IPS-18c (cell line): Measurements from ENCODE around the gene HPS5.
"Not testable (repeated sequence)": the region's sequence is repeated elsewhere in the genome, so short reads cannot be mapped to it uniquely, and the experiment has no call there.

Experiments
- H3K4me3 ChIP-seq: 2 replicates; pipeline ENCODE4 v1.7.0; 2013; ENCODE audit warnings: low read depth, mild to moderate bottlenecking, low read length, moderate library complexity; ENCODE audit not compliant: insufficient read depth
- H3K9me3 ChIP-seq: one replicate; pipeline ENCODE4 v1.6.1; 2013; ENCODE audit warnings: mild to moderate bottlenecking, low read length, moderate library complexity; ENCODE audit not compliant: control insufficient read depth, insufficient read depth

HPS5 gene

DNA sequence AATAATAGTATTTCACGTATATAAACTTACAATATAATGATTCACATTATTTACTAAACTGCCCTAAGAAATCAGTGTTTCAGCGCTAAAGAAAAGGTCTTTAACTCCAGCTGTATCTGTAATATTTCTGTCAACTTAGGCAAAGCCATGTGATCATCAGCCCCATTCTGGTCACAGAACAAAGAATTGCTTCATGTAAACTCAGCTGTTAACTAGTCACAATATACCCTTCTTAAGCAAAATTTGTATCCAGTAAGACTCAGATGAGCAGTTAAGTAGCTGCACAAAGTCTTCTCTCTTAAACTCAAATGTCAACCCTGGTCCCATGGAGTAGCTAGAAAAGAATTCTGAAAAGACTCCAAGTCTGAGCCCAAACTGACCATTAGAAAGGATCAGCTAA is 26.6 kb downstream of the HPS5 start:
- H3K9me3 ChIP-seq, result no peaks in the 10 kb centered on the region

DNA sequence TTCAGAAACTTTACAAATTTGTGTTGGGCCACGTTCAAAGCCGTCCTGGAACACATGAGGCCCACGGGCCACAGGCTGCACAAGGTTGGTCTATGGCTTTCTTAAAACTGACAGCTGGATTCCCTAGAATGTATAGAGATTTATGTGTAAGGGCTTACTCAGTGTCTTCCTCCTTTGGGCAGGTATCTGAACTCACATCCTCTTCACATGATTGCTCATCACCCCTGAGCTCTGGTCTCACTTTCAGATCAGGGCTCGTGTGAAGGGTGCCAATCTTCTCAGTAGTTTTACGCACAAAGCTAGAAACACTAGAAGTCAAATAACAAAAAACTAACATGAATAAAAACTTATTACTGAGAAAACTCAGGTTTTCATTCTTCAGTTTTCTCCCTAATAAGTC is 27.1 kb downstream of the HPS5 start:
- Histone ChIP-seq H3K4me3 (no peak overlapping the region), H3K9me3 (no peaks in the 10 kb centered on the region)

More for the DNA sequence above, 26.6 kb downstream of the HPS5 start:
- no peak overlapping the region for H3K4me3 ChIP-seq

DNA sequence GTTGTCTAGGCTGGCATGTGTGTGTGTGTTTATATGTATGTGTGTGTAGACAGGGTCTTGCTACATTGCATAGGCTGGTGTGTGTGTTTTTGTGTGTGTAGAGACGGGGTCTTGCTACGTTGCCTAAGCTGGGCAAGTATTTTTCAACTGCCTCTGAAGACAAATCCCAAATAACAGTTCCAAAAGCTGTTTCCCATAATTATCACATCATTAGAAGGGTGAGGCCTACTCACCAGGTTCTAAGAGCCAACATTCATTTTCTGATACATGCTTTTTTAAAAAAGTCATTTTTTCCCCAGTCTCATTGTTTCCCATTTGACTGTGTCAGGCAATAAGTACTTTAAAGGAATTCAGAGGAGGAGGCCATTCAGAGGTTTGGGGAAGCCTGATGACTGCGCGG is 33.0 kb downstream of the HPS5 start:
- H3K4me3 ChIP-seq, result no peak overlapping the region

DNA sequence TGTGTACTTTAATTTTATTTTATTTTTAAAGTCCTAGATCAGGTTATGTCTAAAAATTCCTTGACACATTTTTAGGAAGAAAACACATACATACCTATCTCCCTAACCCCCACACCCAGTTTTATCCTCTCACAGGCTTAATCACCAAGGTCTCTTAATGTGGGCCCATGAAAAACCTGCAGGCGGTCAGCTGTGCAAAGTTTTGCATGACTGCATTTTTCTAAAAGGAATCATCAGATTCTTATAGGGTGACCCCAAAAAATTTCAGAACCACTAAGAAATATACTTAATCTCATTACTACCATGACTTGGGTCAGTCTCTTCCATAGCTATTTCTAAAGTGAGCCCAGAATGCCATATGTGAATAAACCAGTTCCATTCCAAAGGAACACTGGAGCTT is 36.1 kb downstream of the HPS5 start:
- H3K4me3 ChIP-seq, result no peak overlapping the region
- H3K9me3 ChIP-seq, result no peaks in the 10 kb centered on the region

More for the DNA sequence above, 33.0 kb downstream of the HPS5 start:
- no peaks in the 10 kb centered on the region for H3K9me3 ChIP-seq

DNA sequence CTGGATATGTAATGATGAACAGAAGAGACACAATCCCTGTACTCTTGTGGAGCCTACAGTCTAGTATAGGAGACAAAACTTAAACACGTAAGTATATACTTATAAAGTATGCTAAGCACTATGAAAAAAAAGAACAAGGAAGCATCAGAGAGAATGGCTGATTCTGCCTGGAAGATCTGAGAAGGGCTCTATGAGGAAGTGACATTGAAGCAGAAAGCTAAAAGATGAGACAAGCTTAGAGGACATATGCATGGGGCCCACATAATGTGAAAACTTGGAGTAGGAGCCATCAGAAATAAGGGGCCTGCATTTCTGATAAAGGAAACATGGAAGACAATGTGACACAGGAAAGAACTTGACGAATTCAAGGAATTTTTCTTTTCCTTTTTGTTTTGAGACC is 39.3 kb downstream of the HPS5 start:
- Histone ChIP-seq H3K9me3 (no peaks in the 10 kb centered on the region), H3K4me3 (no peak overlapping the region)

DNA sequence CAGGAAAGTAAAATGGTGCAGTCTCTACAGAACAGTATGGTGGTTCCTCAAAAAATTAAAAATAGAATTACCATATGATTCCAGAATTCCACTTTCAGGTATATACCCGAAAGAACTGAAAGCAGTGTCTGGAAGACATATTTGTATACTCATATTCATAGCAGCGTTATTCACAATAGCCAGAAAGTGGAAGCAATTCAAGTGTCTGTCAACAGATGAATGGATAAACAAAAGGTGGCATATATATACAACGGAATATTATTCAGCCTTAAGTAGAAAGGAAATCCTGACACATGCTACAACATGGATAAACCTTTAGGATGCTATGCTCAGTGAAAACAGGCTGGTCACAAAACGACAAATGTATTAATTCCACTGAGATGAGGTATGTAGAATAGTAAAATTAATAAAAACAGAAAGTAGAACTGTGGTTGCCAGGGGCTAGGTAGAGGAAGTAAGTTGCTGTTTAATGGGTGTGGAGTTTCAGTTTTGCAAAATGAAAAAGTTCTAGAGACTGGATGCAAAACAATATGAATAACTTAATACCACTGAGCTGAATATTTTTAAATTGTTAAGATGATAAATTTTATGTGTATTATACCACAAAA is 41.4 kb downstream of the HPS5 start:
- Histone ChIP-seq H3K9me3 (no peaks in the 10 kb centered on the region), H3K4me3 (no peak overlapping the region)

DNA sequence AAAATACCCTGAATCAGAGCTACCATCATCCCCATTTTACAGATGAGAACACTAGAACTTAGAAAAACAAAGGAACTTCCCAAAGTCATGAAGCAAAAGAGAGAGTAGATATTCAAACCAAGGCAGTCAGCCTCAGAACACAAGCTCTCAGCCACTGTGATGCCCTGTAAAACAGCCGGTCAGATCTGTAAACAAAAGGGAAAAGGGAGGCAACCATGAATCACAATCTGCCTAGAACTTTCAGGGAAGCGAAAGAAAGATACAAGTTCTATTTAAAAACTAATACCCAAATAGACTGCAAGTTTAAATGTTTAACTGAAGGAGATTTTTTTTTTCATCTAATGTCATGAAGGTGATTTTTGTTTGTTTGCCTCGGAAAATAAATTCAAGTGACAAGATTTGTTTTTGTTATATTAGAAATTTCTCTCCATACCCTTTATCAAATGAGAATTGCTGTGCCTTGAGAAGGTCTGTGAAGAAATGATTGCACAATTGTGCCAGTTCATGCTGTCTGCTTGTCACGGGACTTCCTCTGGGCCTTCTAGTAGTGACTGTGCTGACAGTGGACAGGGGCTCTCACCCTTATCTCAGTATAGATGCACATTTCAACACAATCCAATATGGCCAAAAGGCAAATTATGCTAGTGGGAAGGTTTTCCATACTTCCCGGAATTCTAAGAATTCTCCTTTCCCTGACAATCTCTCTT is 44.2 kb downstream of the HPS5 start:
- no peak overlapping the region for H3K4me3 ChIP-seq
- H3K9me3 ChIP-seq, result no peaks in the 10 kb centered on the region

DNA sequence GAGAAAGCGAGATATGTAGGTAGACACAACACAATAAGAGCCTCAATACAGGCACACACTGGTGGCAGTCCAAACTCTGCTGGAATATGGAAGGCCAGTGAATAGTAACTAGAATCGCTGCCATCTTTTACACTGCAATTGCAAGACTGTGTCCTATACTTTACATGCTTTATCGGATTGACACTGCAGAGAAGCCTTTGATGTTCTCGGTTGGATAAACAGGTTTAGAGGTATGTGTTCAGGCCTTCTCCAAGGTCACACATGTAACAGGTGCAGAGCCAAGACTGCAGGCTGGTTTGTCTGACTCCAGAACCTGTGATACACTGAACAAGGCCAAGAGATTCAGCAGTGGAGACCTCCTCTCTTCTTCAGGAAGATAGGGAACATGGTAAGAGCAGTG is 50.7 kb downstream of the HPS5 start:
- Histone ChIP-seq H3K4me3 (no peak overlapping the region), H3K9me3 (no peaks in the 10 kb centered on the region)

DNA sequence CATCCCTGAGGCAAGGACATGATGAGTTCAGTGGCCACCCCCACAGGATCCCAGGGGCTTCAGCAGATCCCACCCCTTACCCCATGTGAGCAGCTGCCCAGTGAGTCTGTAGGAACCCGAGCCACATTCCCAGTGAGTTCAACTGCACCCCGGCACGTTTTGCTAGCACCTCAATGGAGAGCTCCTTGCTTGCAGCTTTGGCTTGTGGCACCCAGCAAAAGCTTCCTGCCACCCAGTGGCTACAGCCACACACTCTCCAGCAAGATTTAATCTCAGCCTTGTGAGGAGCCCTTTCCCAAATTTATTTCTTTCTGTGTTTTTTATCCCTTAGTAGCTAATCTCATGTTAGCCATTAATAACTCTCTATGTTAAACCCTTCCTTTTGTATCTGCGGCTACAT is 51.8 kb downstream of the HPS5 start:
- Histone ChIP-seq H3K9me3 (no peaks in the 10 kb centered on the region), H3K4me3 (no peak overlapping the region)

DNA sequence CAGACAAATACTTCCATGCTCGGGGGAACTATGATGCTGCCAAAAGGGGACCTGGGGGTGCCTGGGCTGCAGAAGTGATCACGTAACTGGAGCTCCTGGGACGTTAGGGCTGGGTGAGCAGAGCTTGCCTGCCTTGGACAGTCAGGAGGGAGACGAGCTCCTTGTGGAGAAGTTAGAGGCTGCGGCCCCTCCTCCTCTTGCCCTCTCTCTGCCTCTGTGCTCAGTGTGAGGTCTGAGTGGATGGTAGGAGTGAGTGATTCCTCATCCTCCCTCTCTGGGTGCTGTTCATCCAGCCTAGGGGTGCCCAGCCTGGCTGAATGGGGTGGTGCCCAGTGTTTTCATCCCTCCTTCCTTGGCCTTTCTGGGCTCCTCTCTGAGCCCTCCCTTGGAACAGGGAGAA is 52.7 kb downstream of the HPS5 start:
- not testable (repeated sequence) for H3K9me3 ChIP-seq, H3K4me3 ChIP-seq

DNA sequence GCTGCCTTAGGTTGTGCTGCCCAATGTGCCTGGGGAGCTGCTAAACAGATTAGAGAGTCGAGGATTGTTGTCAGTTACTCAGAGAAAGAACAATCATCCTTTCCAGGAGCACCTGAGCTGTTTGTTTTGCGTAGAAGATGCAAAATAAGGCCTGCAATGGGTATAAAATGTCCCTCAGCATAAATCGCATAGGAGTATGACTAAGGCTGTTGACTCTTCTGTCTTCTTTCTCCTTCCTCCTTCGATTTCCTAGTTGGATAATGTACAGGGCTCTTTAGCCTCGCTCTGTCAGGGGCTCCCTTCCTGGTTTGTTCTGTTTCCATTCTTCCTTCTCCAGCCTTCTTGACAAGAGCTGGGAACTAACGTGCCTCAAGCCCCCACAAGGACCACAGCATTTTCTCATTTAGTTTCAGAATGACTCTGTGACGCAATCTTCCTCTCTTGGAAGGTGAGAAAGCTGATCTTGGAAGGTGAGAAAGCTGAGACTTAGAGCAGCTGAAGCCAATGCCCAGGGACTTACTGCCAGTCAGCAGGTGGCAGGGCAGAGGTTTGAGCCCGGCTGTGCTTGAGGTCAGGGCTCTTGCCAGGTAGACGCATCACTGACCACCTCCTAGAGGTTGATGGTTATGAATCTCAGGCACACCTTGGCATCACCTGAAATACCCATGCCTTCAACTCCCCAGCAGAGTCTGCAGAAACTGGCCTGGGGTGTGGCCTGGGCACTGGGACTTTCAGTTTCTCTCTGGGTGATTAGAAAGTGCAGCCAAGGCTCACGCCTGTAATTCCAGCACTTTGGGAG is 54.4 kb downstream of the HPS5 start:
- H3K4me3 ChIP-seq, result not testable (repeated sequence)

DNA sequence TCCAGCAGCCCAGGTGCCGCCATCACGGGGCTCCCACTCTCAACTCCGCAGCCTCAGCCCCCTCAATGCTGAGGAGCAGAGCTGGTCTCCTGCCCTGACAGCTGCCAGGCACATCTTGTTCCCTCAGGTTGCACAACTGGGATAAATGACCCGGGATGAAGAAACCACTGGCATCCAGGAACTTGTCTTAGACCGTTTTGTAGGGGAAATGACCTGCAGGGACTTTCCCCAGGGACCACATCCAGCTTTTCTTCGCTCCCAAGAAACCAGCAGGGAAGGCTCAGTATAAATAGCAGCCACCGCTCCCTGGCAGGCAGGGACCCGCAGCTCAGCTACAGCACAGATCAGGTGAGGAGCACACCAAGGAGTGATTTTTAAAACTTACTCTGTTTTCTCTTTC is 56.0 kb downstream of the HPS5 start, which contains the start of gene SAA1:
SAA1 (plus strand) TSS at position 316 of the 400 bp plus-strand sequence. CDS start 624 bp downstream, outside the sequence.
- Histone ChIP-seq H3K9me3 (no peaks in the 10 kb centered on the region), H3K4me3 (no peak within 1 kb of the TSS)

More for the DNA sequence above, 54.4 kb downstream of the HPS5 start:
- H3K9me3 ChIP-seq, result not testable (repeated sequence)

DNA sequence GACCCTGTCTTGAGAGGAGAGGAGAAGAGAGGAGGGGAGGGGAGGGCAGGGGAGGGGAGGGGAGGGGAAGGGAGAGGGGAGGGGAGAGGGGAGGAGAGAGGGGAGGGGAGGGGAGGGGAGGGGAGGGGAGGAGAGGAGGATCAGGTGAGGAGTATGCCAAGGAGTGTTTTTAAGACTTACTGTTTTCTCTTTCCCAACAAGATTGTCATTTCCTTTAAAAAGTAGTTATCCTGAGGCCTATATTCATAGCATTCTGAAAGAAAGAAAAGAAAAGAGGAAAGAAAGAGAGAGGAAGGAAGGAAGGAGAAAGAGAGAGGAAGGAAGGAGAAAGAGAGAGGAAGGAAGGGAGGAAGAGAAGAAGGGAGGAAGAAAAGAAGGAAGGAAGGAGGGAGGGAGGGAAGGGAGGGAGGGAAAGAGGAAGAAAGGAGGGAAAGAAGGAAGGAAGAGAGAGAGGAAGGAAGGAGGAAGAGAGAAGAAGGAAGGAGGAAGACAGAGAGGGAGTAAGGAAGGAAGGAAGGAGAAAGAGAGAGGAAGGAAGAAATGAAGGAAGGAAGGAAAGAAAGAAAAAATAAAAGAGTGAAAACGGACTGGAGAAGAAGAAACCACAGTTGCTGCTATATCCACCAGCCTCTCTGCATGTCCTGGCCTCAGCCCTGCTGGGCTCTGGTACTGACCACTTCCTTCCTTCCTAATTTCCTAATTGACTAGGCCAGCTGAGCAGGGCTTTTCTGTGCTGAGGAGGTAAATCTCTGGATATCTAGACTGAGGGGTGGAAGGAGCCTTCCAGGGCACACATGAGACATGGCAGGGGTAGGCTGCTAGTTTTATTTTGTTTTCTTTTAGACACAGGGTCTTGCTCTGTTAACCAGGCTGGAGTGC is 57.0 kb downstream of the HPS5 start:
- no peaks in the 10 kb centered on the region for H3K9me3 ChIP-seq
- no peak overlapping the region for H3K4me3 ChIP-seq

DNA sequence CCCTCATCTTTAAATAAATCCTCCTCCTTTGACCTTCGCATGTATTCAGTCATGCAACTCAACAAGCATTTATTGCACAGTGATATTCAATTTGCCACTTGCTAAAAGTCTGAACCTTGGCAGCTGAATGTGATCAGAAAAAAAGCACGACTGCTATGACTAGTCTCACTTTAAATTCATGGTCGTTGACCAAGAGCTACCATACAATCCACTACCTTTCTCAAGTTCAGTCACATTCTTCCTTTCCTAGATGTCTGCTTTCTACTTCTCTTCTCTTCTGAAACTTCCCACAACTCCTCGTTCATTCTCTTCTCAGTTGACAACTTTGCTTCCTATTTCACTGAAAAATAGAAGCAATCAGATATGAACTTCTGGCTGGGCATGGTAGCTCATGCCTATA is 57.9 kb downstream of the HPS5 start:
- Histone ChIP-seq H3K9me3 (no peaks in the 10 kb centered on the region), H3K4me3 (no peak overlapping the region)

DNA sequence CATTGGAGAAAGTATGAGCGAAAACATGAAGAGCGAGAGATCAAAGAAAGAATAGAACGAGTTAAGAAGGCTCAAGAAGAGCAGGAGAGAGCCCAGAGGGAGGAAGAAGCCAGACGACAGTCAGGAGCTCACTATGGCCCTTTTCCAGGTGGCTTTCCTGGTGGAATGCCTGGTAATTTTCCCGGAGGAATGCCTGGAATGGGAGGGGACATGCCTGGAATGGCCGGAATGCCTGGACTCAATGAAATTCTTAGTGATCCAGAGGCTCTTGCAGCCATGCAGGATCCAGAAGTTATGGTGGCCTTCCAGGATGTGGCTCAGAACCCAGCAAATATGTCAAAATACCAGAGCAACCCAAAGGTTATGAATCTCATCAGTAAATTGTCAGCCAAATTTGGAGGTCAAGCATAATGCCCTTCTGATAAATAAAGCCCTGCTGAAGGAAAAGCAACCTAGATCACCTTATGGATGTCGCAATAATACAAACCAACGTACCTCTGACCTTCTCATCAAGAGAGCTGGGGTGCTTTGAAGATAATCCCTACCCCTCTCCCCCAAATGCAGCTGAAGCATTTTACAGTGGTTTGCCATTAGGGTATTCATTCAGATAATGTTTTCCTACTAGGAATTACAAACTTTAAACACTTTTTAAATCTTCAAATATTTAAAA is 59.1 kb downstream of the HPS5 start:
- not testable (repeated sequence) for H3K9me3 ChIP-seq, H3K4me3 ChIP-seq

DNA sequence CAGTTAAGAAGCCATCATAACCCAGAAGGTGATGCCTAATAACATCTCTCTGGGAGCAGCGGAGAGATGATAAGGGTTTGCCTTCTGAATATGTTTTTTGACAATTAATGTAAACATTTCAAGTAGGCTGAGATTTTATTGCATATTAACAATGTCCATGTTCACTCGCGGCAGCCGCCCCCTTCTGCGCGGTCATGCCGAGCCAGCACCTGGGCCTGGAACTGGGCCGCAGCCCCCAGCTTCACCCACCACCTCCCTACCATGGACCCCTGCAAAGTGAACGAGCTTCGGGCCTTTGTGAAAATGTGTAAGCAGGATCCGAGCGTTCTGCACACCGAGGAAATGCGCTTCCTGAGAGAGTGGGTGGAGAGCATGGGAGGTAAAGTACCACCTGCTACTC is 60.2 kb downstream of the HPS5 start:
- no peak overlapping the region for H3K4me3 ChIP-seq
- no peaks in the 10 kb centered on the region for H3K9me3 ChIP-seq

DNA sequence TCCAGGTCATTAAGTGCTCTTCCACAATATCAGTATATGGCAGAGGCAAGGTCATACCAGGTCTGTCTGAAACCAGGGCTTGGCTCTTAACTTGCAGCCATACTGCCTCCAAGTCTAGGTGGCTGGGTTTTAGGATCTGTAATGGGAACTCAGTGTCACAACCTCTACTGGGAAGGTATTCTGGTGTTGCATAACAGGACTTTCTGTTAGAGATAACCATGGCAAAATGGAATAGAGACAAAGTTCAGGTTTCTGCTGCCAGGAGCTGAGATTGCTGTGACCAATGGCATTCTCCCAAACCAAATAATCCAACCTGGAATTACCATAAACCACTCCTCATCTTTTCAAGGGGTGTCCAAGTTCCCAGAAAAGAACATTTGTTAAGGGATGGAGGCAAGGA is 62.7 kb downstream of the HPS5 start:
- Histone ChIP-seq H3K4me3 (no peak overlapping the region), H3K9me3 (no peaks in the 10 kb centered on the region)
